D721Med (cell line): Measurements from ENCODE around the gene SPIRE1.
A peak's percentile ranks its signal among the peaks of the same experiment; 100 is the strongest.
"Not testable (repeated sequence)": the region's sequence is repeated elsewhere in the genome, so short reads cannot be mapped to it uniquely, and the experiment has no call there.

Source experiments
- DNase-seq: peaks from one replicate; pipeline ENCODE4 v3.0.0; 2011; ENCODE audit warnings: low spot score; ENCODE audit not compliant: insufficient read length
- FAIRE-seq: peaks from 2 replicates; lab custom pipeline; 2011; peaks lifted over from hg19 to GRCh38; lab: Jason Lieb, UNC
- CTCF ChIP-seq: IDR thresholded peaks from 2 replicates; pipeline ENCODE4 v1.5.1; 2012; ENCODE audit warnings: mild to moderate bottlenecking, control low read depth; ENCODE audit not compliant: insufficient read depth; ENCODE audit errors: missing control alignments

Gene SPIRE1

GRCh38 chr18:12507007-12507406, 150.9 kb downstream of the SPIRE1 start:
- DNase-seq (no peak), FAIRE-seq (no peak)
- no peak for TF ChIP-seq CTCF

- no peak for TF ChIP-seq CTCF
- no peak for DNase-seq
- no peak for FAIRE-seq
These were observed 156.9 kb downstream of the SPIRE1 start for GRCh38 chr18:12500986-12501385.

- FAIRE-seq (no peak), DNase-seq (no peak)
- TF ChIP-seq CTCF = no peak
These were observed 160.1 kb downstream of the SPIRE1 start for GRCh38 chr18:12497839-12498238.

GRCh38 chr18:12497296-12497695, 160.6 kb downstream of the SPIRE1 start:
- no peak for TF ChIP-seq CTCF
- no peak for FAIRE-seq
- DNase-seq = no peak

- no peak for DNase-seq
- peak; percentile 80 for FAIRE-seq
- no peak for TF ChIP-seq CTCF
These were observed 165.0 kb downstream of the SPIRE1 start for GRCh38 chr18:12492907-12493306.

GRCh38 chr18:12491611-12492435, 166.1 kb downstream of the SPIRE1 start:
- no peak for TF ChIP-seq CTCF
- DNase-seq (no peak), FAIRE-seq (no peak)

GRCh38 chr18:12485479-12486105, 172.3 kb downstream of the SPIRE1 start:
- DNase-seq (no peak), FAIRE-seq (no peak)
- no peak for TF ChIP-seq CTCF

- FAIRE-seq = not testable (repeated sequence)
These were observed 176.0 kb downstream of the SPIRE1 start for GRCh38 chr18:12481915-12482314.

More at GRCh38 chr18:12481915-12482314, 176.0 kb downstream of the SPIRE1 start:
- DNase-seq = not testable (repeated sequence)
